Inflammatory macrophage (primary cell): ENCODE measurements around the gene OR6M1.

Experiments
- DNase-seq, 2 donors: peaks; one replicate each; pipeline ENCODE4 v3.0.0-alpha.2; 2020 to 2022
- total RNA-seq, 18 experiments: gene quantifications; one replicate each; lab custom pipeline; 2026; ENCODE audit warnings: mixed read lengths in 6 of 18, inconsistent platforms in 2 of 18; lab: John Stamatoyannopoulos, UW

Gene OR6M1
- 0 reads per million in 18 experiments for total RNA-seq

GRCh38 chr11:123806249-123806648 lies at the start of gene OR6M1:
TSS of gene OR6M1 (minus strand) at chr11:123806349. CDS start at chr11:123806349, 0 bp downstream.
- no peak for DNase-seq

- no peak for DNase-seq
These were observed 46.9 kb upstream of the OR6M1 start for GRCh38 chr11:123853038-123853437.

- no peak for DNase-seq
These were observed 46.2 kb upstream of the OR6M1 start for GRCh38 chr11:123852321-123852720.

- no peak for DNase-seq
These were observed 45.0 kb upstream of the OR6M1 start for GRCh38 chr11:123851110-123851509.

GRCh38 chr11:123841174-123841573 lies 35.0 kb upstream of the OR6M1 start:
- no peak for DNase-seq

GRCh38 chr11:123839131-123839530 lies 33.0 kb upstream of the OR6M1 start:
- DNase-seq: no peak

GRCh38 chr11:123838659-123839058 lies 32.5 kb upstream of the OR6M1 start:
- DNase-seq: no peak

GRCh38 chr11:123838199-123838598 lies 32.0 kb upstream of the OR6M1 start:
- no peak for DNase-seq

- DNase-seq: no peak
These were observed 26.9 kb upstream of the OR6M1 start for GRCh38 chr11:123833095-123833494.

- no peak for DNase-seq
These were observed 23.6 kb upstream of the OR6M1 start for GRCh38 chr11:123829745-123830144.

GRCh38 chr11:123822599-123822998 lies 16.4 kb upstream of the OR6M1 start:
- no peak for DNase-seq

- peak in 1 of 2 donors; percentile 3 for DNase-seq
These were observed 15.9 kb upstream of the OR6M1 start for GRCh38 chr11:123822032-123822431.

- DNase-seq: no peak
These were observed 9.0 kb upstream of the OR6M1 start for GRCh38 chr11:123815122-123815521.

GRCh38 chr11:123801765-123802164 lies 4.4 kb downstream of the OR6M1 start:
- no peak for DNase-seq

GRCh38 chr11:123800036-123800435 lies 6.1 kb downstream of the OR6M1 start:
- no peak for DNase-seq

GRCh38 chr11:123799438-123799837 lies 6.7 kb downstream of the OR6M1 start:
- no peak for DNase-seq

- no peak for DNase-seq
These were observed 7.5 kb downstream of the OR6M1 start for GRCh38 chr11:123798513-123799252.

- DNase-seq: no peak
These were observed 8.1 kb downstream of the OR6M1 start for GRCh38 chr11:123798079-123798478.

GRCh38 chr11:123797541-123797940 lies 8.6 kb downstream of the OR6M1 start:
- no peak for DNase-seq

GRCh38 chr11:123797114-123797513 lies 9.0 kb downstream of the OR6M1 start:
- no peak for DNase-seq

- DNase-seq: no peak
These were observed 9.9 kb downstream of the OR6M1 start for GRCh38 chr11:123796226-123796625.

- DNase-seq: no peak
These were observed 22.6 kb downstream of the OR6M1 start for GRCh38 chr11:123783536-123783935.

- DNase-seq: no peak
These were observed 27.6 kb downstream of the OR6M1 start for GRCh38 chr11:123778511-123778910.

- no peak for DNase-seq
These were observed 30.2 kb downstream of the OR6M1 start for GRCh38 chr11:123775715-123776549.
